Calu3 (cell line): ENCODE results near the gene TCF7L2. TPM values are rescaled to one million over a fixed set of nuclear protein-coding genes. Genes with fewer than 3 reads are reported as not detected.

Experiments used
- BruUV-seq: library from RNA; stranded (reverse); fragments of 400-500 nt; replicated peaks from 2 replicates; lab custom pipeline; 2021; lab: Mats Ljungman, UMichigan
- CTCF ChIA-PET: fragments of 300-600 bp; sonication (Branson Sonifier 250); formaldehyde crosslinking; loops from one replicate; lab custom pipeline; 2022; ENCODE audit warnings: antibody characterized with exemption; lab: Charles Lee
- DNase-seq: peaks from one replicate; pipeline ENCODE4 v3.0.0; 2022
- H3K27ac Mint-ChIP-seq: one replicate; pipeline ENCODE4 v1.8.0; 2022; ENCODE audit warnings: mixed read lengths; ENCODE audit not compliant: unreplicated experiment
- H3K27me3 Mint-ChIP-seq: one replicate; pipeline ENCODE4 v1.8.0; 2022; ENCODE audit warnings: mixed read lengths; ENCODE audit not compliant: unreplicated experiment
- H3K36me3 Mint-ChIP-seq: one replicate; pipeline ENCODE4 v1.8.0; 2022; ENCODE audit warnings: mild to moderate bottlenecking, moderate library complexity, mixed read lengths; ENCODE audit not compliant: insufficient read depth, unreplicated experiment
- H3K4me1 Mint-ChIP-seq: one replicate; pipeline ENCODE4 v1.8.0; 2022; ENCODE audit warnings: mild to moderate bottlenecking, low read depth, mixed read lengths; ENCODE audit not compliant: unreplicated experiment
- H3K4me3 Mint-ChIP-seq: one replicate; pipeline ENCODE4 v1.8.0; 2022; ENCODE audit warnings: mild to moderate bottlenecking, low read depth, moderate library complexity, mixed read lengths; ENCODE audit not compliant: unreplicated experiment
- H3K9me3 Mint-ChIP-seq: one replicate; pipeline ENCODE4 v1.8.0; 2022; ENCODE audit warnings: low read depth, mixed read lengths; ENCODE audit not compliant: unreplicated experiment
- intact Hi-C: fragments of 100-400 bp; cut with micrococcal nuclease; formaldehyde crosslinking; loops from one replicate; pipeline ENCODE4 v1.10.0; 2022; ENCODE audit not compliant: unreplicated experiment
- total RNA-seq: library from RNA; stranded (reverse); gene quantifications from 2 replicates; pipeline ENCODE4 v1.2.3, GENCODE V29; 2022
- TF ChIP-seq, protein P1 (sequence below): fragments of 200-600 bp; IDR thresholded peaks from one replicate; pipeline ENCODE4 v1.8.0; 2022; ENCODE audit warnings: antibody characterized with exemption; ENCODE audit not compliant: unreplicated experiment

TCF7L2 gene
- total RNA-seq, 1 experiment from 2014 or later, result 36.6 TPM

GRCh38 chr10:113127261-113127900, 177.3 kb downstream of the TCF7L2 start:
- CTCF ChIA-PET, result interaction anchor here (0.7 kb wide), 2 partner anchors 440 to 1505 kb away, joined by 3 to 6 read pairs; no protein-coding TSS in a partner anchor
- Mint-ChIP-seq H3K27me3 (no peaks in the 10 kb centered on the region), H3K27ac (no peak overlapping the region), H3K4me3 (peak overlapping the region; percentile 68), H3K36me3 (peaks cover 12% of the 10 kb centered on the region), H3K4me1 (peaks cover 34% of the 10 kb centered on the region), H3K9me3 (no peaks in the 10 kb centered on the region)
- no peak for DNase-seq
- TF ChIP-seq, protein P1, sequence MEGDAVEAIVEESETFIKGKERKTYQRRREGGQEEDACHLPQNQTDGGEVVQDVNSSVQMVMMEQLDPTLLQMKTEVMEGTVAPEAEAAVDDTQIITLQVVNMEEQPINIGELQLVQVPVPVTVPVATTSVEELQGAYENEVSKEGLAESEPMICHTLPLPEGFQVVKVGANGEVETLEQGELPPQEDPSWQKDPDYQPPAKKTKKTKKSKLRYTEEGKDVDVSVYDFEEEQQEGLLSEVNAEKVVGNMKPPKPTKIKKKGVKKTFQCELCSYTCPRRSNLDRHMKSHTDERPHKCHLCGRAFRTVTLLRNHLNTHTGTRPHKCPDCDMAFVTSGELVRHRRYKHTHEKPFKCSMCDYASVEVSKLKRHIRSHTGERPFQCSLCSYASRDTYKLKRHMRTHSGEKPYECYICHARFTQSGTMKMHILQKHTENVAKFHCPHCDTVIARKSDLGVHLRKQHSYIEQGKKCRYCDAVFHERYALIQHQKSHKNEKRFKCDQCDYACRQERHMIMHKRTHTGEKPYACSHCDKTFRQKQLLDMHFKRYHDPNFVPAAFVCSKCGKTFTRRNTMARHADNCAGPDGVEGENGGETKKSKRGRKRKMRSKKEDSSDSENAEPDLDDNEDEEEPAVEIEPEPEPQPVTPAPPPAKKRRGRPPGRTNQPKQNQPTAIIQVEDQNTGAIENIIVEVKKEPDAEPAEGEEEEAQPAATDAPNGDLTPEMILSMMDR, result no peak
- intact Hi-C loops, result loop anchor here (10.0 kb wide), 2 partner anchors 403 to 573 kb away; no protein-coding TSS in a partner anchor
- no TSS peak for BruUV-seq

GRCh38 chr10:113127901-113128283, 177.8 kb downstream of the TCF7L2 start:
- Mint-ChIP-seq H3K27me3 (no peaks in the 10 kb centered on the region), H3K4me1 (peaks cover 32% of the 10 kb centered on the region), H3K27ac (no peak overlapping the region), H3K4me3 (no peak overlapping the region), H3K36me3 (peaks cover 10% of the 10 kb centered on the region), H3K9me3 (no peaks in the 10 kb centered on the region)
- CTCF ChIA-PET, result interaction anchor here (0.7 kb wide), 1 partner anchor 1504 kb away, joined by 3 read pairs; no protein-coding TSS in a partner anchor
- no peak for DNase-seq
- BruUV-seq, result no TSS peak
- TF ChIP-seq, protein P1, result no peak
- intact Hi-C loops, result loop anchor here (10.0 kb wide), 2 partner anchors 403 to 573 kb away; no protein-coding TSS in a partner anchor

- TF ChIP-seq, protein P1, result no peak
- intact Hi-C loops, result loop anchor here (10.0 kb wide), 2 partner anchors 404 to 574 kb away; no protein-coding TSS in a partner anchor
- DNase-seq, result no peak
- H3K4me1 Mint-ChIP-seq, result peaks cover 25% of the 10 kb centered on the region
- no peaks in the 10 kb centered on the region for H3K9me3 Mint-ChIP-seq
- peaks cover 8% of the 10 kb centered on the region for H3K36me3 Mint-ChIP-seq
- no peaks in the 10 kb centered on the region for H3K27me3 Mint-ChIP-seq
- BruUV-seq, result no TSS peak
- H3K27ac Mint-ChIP-seq, result no peak overlapping the region
- CTCF ChIA-PET, result no interaction called here
- no peak overlapping the region for H3K4me3 Mint-ChIP-seq
Observed at GRCh38 chr10:113128450-113129070, 178.5 kb downstream of the TCF7L2 start.

DNA sequence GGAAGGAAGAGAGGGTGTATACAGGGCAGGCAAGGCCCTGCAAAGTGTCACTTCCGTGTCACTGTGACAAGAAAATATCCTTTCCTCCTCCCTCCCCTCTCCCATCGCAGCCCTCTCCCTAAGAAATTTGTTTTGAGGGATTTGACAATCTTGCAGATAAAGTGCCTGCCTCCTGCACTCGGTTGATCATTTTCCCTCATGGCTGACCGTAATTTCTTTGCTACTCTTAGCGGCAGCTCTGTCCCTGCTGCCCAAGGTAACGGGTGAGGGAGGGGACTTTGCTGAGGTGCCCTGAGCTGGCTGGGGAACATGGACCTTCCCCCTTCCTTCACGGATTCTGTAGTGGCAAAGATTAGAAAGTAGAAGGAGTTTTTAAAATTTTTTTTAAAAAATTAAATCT, 179.1 kb downstream of the TCF7L2 start:
- H3K36me3 Mint-ChIP-seq, result peaks cover 8% of the 10 kb centered on the region
- H3K9me3 Mint-ChIP-seq, result no peaks in the 10 kb centered on the region
- CTCF ChIA-PET, result no interaction called here
- DNase-seq, result no peak
- H3K27me3 Mint-ChIP-seq, result no peaks in the 10 kb centered on the region
- H3K4me1 Mint-ChIP-seq, result peaks cover 20% of the 10 kb centered on the region
- TF ChIP-seq, protein P1, result no peak
- no peak overlapping the region for H3K4me3 Mint-ChIP-seq
- intact Hi-C loops, result loop anchor here (10.0 kb wide), 2 partner anchors 404 to 574 kb away; no protein-coding TSS in a partner anchor
- no TSS peak for BruUV-seq
- H3K27ac Mint-ChIP-seq, result peak overlapping the region; percentile 28
